Cardiac ventricle fibroblast (primary cell): ENCODE measurements around the gene FILIP1. TPM values are rescaled to one million over a fixed set of nuclear protein-coding genes. Genes with fewer than 3 reads are reported as not detected.

ENCODE experiments used
- total RNA-seq: library from RNA; depleted of rRNA; stranded (reverse); fragments of >200 nt; gene quantifications from 2 replicates; pipeline ENCODE4 v1.2.3, GENCODE V29; 2015

Gene FILIP1, protein sequence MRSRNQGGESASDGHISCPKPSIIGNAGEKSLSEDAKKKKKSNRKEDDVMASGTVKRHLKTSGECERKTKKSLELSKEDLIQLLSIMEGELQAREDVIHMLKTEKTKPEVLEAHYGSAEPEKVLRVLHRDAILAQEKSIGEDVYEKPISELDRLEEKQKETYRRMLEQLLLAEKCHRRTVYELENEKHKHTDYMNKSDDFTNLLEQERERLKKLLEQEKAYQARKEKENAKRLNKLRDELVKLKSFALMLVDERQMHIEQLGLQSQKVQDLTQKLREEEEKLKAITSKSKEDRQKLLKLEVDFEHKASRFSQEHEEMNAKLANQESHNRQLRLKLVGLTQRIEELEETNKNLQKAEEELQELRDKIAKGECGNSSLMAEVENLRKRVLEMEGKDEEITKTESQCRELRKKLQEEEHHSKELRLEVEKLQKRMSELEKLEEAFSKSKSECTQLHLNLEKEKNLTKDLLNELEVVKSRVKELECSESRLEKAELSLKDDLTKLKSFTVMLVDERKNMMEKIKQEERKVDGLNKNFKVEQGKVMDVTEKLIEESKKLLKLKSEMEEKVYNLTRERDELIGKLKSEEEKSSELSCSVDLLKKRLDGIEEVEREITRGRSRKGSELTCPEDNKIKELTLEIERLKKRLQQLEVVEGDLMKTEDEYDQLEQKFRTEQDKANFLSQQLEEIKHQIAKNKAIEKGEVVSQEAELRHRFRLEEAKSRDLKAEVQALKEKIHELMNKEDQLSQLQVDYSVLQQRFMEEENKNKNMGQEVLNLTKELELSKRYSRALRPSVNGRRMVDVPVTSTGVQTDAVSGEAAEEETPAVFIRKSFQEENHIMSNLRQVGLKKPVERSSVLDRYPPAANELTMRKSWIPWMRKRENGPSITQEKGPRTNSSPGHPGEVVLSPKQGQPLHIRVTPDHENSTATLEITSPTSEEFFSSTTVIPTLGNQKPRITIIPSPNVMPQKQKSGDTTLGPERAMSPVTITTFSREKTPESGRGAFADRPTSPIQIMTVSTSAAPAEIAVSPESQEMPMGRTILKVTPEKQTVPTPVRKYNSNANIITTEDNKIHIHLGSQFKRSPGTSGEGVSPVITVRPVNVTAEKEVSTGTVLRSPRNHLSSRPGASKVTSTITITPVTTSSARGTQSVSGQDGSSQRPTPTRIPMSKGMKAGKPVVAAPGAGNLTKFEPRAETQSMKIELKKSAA (N-terminal part only)
- 0.69 and 1.1 TPM in 2 replicates for total RNA-seq

DNA sequence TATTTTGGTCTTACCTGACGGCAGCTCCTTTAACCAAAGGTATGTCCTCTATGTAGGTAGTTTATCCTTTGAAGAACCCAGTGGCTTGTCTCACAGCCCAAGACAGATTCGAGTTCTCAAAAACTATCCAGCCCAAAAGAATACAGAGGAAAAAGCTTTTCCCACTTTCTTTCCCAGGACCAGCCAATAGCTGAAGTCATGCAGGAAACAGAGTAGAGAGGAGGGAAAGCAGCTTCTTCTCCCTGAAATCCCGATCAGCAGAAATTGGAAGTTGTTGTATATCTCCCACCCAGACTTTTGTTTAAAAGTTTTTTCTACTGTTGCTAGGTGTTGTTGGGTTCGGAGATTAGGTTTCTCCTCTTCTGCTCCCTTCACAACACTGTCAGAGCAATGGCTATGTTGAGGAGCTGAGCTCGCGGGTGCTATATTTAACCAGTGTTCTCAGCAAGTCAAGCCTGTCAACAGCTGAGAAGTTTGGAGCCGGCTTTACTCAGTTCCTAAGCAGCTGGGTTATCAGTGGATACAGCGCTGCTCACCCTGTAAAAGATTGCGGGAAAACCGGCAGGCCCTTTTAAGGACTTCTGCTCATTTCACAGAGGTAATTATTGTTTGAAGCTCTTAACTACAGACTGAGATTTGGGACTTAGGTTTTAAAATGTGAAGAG is at the start of gene FILIP1:
TSS of gene FILIP1 (minus strand) at position 401 of the 665 bp plus-strand sequence. CDS start 78,828 bp downstream, outside the sequence.

DNA sequence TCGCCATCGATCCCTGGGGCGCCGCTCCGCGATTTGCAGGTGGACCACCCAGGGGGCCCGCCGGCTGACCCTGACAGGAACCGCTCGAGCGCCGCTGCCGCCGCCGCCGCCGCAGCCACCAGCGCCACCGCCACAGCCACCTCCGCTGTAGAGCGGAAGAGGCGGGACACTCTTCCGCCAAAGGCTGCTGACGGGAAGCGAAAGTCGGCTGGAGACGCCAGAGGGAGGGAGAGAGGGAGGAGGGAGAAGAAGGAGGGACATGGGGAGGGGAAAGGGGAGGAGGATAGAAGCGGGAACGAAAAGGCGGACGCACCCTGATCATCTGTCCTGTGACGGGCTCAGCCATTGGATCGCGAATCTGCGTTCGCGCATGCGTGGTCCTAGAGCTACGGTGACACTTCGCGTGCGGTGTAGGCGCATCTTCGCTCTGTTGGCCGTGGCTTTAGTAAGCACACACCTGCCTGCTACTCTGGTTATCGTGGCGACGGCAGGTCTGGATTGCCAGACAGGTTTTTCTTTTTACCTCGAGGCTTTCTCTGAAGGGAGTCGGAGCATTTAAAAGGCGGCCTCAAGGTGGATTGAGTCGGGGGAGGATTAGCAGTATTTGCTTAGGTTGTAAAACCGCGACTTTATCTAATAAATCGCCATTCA is 208.8 kb downstream of the FILIP1 start, which contains the start of gene TMEM30A:
TSS of gene TMEM30A (minus strand) at position 161 of the 651 bp plus-strand sequence. CDS start at position 7, 154 bp downstream.

DNA sequence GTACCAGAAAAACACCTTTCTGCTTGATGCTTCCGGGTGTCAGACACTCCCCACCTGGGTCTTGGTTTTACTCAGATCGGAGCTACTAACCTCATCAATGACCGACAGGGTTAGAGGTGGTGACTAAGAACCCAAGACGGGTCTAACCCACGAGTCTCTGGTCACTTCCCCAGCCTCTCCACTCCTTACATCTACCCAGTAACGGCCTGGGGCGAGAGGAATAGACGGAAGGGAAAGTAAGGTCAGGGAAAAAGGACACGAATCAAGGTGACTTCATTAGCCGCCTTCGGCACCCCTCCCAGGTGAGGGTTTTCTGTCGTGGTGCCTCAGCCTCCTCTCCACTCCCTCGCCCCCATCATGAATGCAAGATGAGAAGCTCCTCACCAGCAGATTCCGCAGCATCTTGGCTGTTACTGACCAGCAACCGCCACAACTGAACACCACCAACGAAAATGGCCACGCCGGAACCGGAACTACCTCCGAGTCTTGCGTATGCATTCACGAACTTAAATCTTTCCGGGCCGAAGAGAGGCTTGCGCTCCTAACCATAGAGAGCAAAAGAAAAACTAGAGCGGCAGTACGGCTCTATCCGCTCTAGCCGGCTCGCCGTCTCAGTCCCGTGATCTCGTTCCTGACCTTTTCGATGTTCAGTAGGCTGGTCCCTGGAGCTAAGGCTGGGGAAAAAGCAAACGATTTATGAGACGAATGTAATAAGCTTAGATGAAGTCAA is 250.1 kb downstream of the FILIP1 start, which contains the start of gene COX7A2:
TSS of gene COX7A2 (minus strand) at position 469 of the 730 bp plus-strand sequence. CDS start at position 402, 67 bp downstream.

Other genes starting within 250 kb of the FILIP1 start
- 130 and 157 TPM in 2 replicates for gene COX7A2, start 250.0 kb downstream of the FILIP1 start, total RNA-seq
- gene TMEM30A, start 209.0 kb downstream of the FILIP1 start, total RNA-seq, result 82.9 and 91.3 TPM in 2 replicates
- 44.1 and 47.1 TPM in 2 replicates for gene SENP6, start 108.1 kb upstream of the FILIP1 start, total RNA-seq